ENCODE results near the gene KCNK5.

Gene KCNK5

GRCh38 chr6:39215640-39216158, 13.6 kb downstream of the KCNK5 start:
- no peak for DNase-seq (ENCODE audit: low spot score)

GRCh38 chr6:39214846-39215639, 14.2 kb downstream of the KCNK5 start:
- no peak for DNase-seq (ENCODE audit: low spot score)

- no peak for DNase-seq (ENCODE audit: low spot score)
Observed at GRCh38 chr6:39214120-39214813, 15.0 kb downstream of the KCNK5 start.

- no peak for DNase-seq (ENCODE audit: low spot score)
Observed at GRCh38 chr6:39213195-39213920, 15.9 kb downstream of the KCNK5 start.

GRCh38 chr6:39211183-39211582, 18.1 kb downstream of the KCNK5 start:
- DNase-seq (ENCODE audit: low spot score): no peak

GRCh38 chr6:39210450-39210849, 18.8 kb downstream of the KCNK5 start:
- DNase-seq (ENCODE audit: low spot score): no peak

- no peak for DNase-seq (ENCODE audit: low spot score)
Observed at GRCh38 chr6:39209911-39210310, 19.4 kb downstream of the KCNK5 start.

- no peak for DNase-seq (ENCODE audit: low spot score)
Observed at GRCh38 chr6:39209360-39209811, 19.9 kb downstream of the KCNK5 start.

- DNase-seq (ENCODE audit: low spot score): no peak
Observed at GRCh38 chr6:39208223-39208739, 21.0 kb downstream of the KCNK5 start.

GRCh38 chr6:39207416-39208222, 21.7 kb downstream of the KCNK5 start:
- no peak for DNase-seq (ENCODE audit: low spot score)

GRCh38 chr6:39206250-39206721, 23.0 kb downstream of the KCNK5 start:
- no peak for DNase-seq (ENCODE audit: low spot score)

GRCh38 chr6:39204646-39205244, 24.5 kb downstream of the KCNK5 start:
- DNase-seq (ENCODE audit: low spot score): no peak

GRCh38 chr6:39204160-39204495, 25.1 kb downstream of the KCNK5 start:
- no peak for DNase-seq (ENCODE audit: low spot score)

- DNase-seq (ENCODE audit: low spot score): peak; percentile 25
Observed at GRCh38 chr6:39203436-39204159, 25.7 kb downstream of the KCNK5 start.

- DNase-seq (ENCODE audit: low spot score): no peak
Observed at GRCh38 chr6:39202166-39202565, 27.1 kb downstream of the KCNK5 start.

- DNase-seq (ENCODE audit: low spot score): no peak
Observed at GRCh38 chr6:39200498-39201020, 28.7 kb downstream of the KCNK5 start.

- DNase-seq (ENCODE audit: low spot score): no peak
Observed at GRCh38 chr6:39199976-39200375, 29.3 kb downstream of the KCNK5 start.

- DNase-seq (ENCODE audit: low spot score): no peak
Observed at GRCh38 chr6:39199231-39199940, 29.9 kb downstream of the KCNK5 start.

- no peak for DNase-seq (ENCODE audit: low spot score)
Observed at GRCh38 chr6:39198528-39198927, 30.7 kb downstream of the KCNK5 start.

Data from hematopoietic multipotent progenitor cell treated with erythropoietin and hydrocortisone succinate and interleukin-3 and kit ligand, for 15 days (in vitro differentiated cells).